Measurements from ENCODE around the gene VPS11.
"Not testable (repeated sequence)": the region's sequence is repeated elsewhere in the genome, so short reads cannot be mapped to it uniquely, and the experiment has no call there.

Gene VPS11

GRCh38 chr11:119029069-119029339 lies 38.6 kb upstream of the VPS11 start:
- peak overlapping the region; percentile 82; the same call in 1 of the 2 replicates for H3K9ac ChIP-seq (ENCODE audit: low read depth, low read length)
- peaks cover 16% of the 10 kb centered on the region; the same call in 1 of the 2 replicates for H3K4me1 ChIP-seq (ENCODE audit: insufficient read depth, low read length)
- H3K9me3 ChIP-seq (ENCODE audit: control insufficient read depth, insufficient read depth, low read length), result no peaks in the 10 kb centered on the region
- H3K36me3 ChIP-seq (ENCODE audit: insufficient read depth, low read length), result peaks cover 11% of the 10 kb centered on the region

GRCh38 chr11:119029340-119030028 lies 38.1 kb upstream of the VPS11 start:
- peaks cover 11% of the 10 kb centered on the region for H3K36me3 ChIP-seq (ENCODE audit: insufficient read depth, low read length)
- H3K9ac ChIP-seq (ENCODE audit: low read depth, low read length), result peak overlapping the region; percentile 82
- H3K9me3 ChIP-seq (ENCODE audit: control insufficient read depth, insufficient read depth, low read length), result no peaks in the 10 kb centered on the region
- peaks cover 15% of the 10 kb centered on the region; the same call in 1 of the 2 replicates for H3K4me1 ChIP-seq (ENCODE audit: insufficient read depth, low read length)

GRCh38 chr11:119030029-119030328 lies 37.6 kb upstream of the VPS11 start:
- Histone ChIP-seq H3K4me1 (ENCODE audit: insufficient read depth, low read length) (peaks cover 12% of the 10 kb centered on the region; the same call in 1 of the 2 replicates), H3K9me3 (ENCODE audit: control insufficient read depth, insufficient read depth, low read length) (no peaks in the 10 kb centered on the region), H3K36me3 (ENCODE audit: insufficient read depth, low read length) (peaks cover 11% of the 10 kb centered on the region), H3K9ac (ENCODE audit: low read depth, low read length) (peak overlapping the region; percentile 82)

GRCh38 chr11:119030329-119031047 lies 37.1 kb upstream of the VPS11 start, which contains the start of gene SLC37A4:
Gene SLC37A4 (minus strand): TSS chr11:119030877.
- Histone ChIP-seq H3K36me3 (ENCODE audit: insufficient read depth, low read length) (peaks cover 8% of the 10 kb centered on the region), H3K9ac (ENCODE audit: low read depth, low read length) (peak within 1 kb of the TSS; percentile 82)

GRCh38 chr11:119031912-119032280 lies 35.7 kb upstream of the VPS11 start:
- Histone ChIP-seq H3K4me1 (ENCODE audit: insufficient read depth, low read length) (peaks cover 12% of the 10 kb centered on the region; the same call in 1 of the 2 replicates), H3K9me3 (ENCODE audit: control insufficient read depth, insufficient read depth, low read length) (no peaks in the 10 kb centered on the region), H3K9ac (ENCODE audit: low read depth, low read length) (no peak overlapping the region), H3K36me3 (ENCODE audit: insufficient read depth, low read length) (peaks cover 3% of the 10 kb centered on the region; the same call in 1 of the 2 replicates)

More at GRCh38 chr11:119030329-119031047, 37.1 kb upstream of the VPS11 start, which contains the start of gene SLC37A4:
- peaks cover 12% of the 10 kb centered on the region; the same call in 1 of the 2 replicates for H3K4me1 ChIP-seq (ENCODE audit: insufficient read depth, low read length)
- no peaks in the 10 kb centered on the region for H3K9me3 ChIP-seq (ENCODE audit: control insufficient read depth, insufficient read depth, low read length)

- not testable (repeated sequence) for H3K9me3 ChIP-seq (ENCODE audit: control insufficient read depth, insufficient read depth, low read length); H3K4me1 ChIP-seq (ENCODE audit: insufficient read depth, low read length); H3K9ac ChIP-seq (ENCODE audit: low read depth, low read length); H3K36me3 ChIP-seq (ENCODE audit: insufficient read depth, low read length)
These were observed 34.2 kb upstream of the VPS11 start for GRCh38 chr11:119033421-119033820.

- Histone ChIP-seq H3K9ac (ENCODE audit: low read depth, low read length) (no peak overlapping the region), H3K9me3 (ENCODE audit: control insufficient read depth, insufficient read depth, low read length) (no peaks in the 10 kb centered on the region), H3K4me1 (ENCODE audit: insufficient read depth, low read length) (peaks cover 7% of the 10 kb centered on the region; the same call in 1 of the 2 replicates), H3K36me3 (ENCODE audit: insufficient read depth, low read length) (no peaks in the 10 kb centered on the region)
These were observed 32.8 kb upstream of the VPS11 start for GRCh38 chr11:119034813-119035212.

- Histone ChIP-seq H3K4me1 (ENCODE audit: insufficient read depth, low read length) (peaks cover 10% of the 10 kb centered on the region), H3K36me3 (ENCODE audit: insufficient read depth, low read length) (no peaks in the 10 kb centered on the region), H3K9me3 (ENCODE audit: control insufficient read depth, insufficient read depth, low read length) (no peaks in the 10 kb centered on the region), H3K9ac (ENCODE audit: low read depth, low read length) (no peak overlapping the region)
These were observed 28.7 kb upstream of the VPS11 start for GRCh38 chr11:119038884-119039283.

GRCh38 chr11:119039471-119039870 lies 28.1 kb upstream of the VPS11 start:
- not testable (repeated sequence) for H3K9me3 ChIP-seq (ENCODE audit: control insufficient read depth, insufficient read depth, low read length)

GRCh38 chr11:119041821-119042514 lies 25.6 kb upstream of the VPS11 start:
- H3K4me1 ChIP-seq (ENCODE audit: insufficient read depth, low read length), result peaks cover 10% of the 10 kb centered on the region
- H3K9me3 ChIP-seq (ENCODE audit: control insufficient read depth, insufficient read depth, low read length), result no peaks in the 10 kb centered on the region
- H3K36me3 ChIP-seq (ENCODE audit: insufficient read depth, low read length), result peaks cover 6% of the 10 kb centered on the region; the same call in 1 of the 2 replicates
- no peak overlapping the region for H3K9ac ChIP-seq (ENCODE audit: low read depth, low read length)

More at GRCh38 chr11:119039471-119039870, 28.1 kb upstream of the VPS11 start:
- not testable (repeated sequence) for H3K9ac ChIP-seq (ENCODE audit: low read depth, low read length); H3K36me3 ChIP-seq (ENCODE audit: insufficient read depth, low read length)
- H3K4me1 ChIP-seq (ENCODE audit: insufficient read depth, low read length), result peaks cover 10% of the 10 kb centered on the region

- H3K9me3 ChIP-seq (ENCODE audit: control insufficient read depth, insufficient read depth, low read length), result no peaks in the 10 kb centered on the region
- H3K36me3 ChIP-seq (ENCODE audit: insufficient read depth, low read length), result peaks cover 11% of the 10 kb centered on the region
- no peak overlapping the region for H3K9ac ChIP-seq (ENCODE audit: low read depth, low read length)
- H3K4me1 ChIP-seq (ENCODE audit: insufficient read depth, low read length), result peaks cover 10% of the 10 kb centered on the region
These were observed 24.7 kb upstream of the VPS11 start for GRCh38 chr11:119042927-119043326.

GRCh38 chr11:119044708-119045107 lies 22.9 kb upstream of the VPS11 start:
- Histone ChIP-seq H3K4me1 (ENCODE audit: insufficient read depth, low read length) (peaks cover 4% of the 10 kb centered on the region; the same call in 1 of the 2 replicates), H3K9ac (ENCODE audit: low read depth, low read length) (no peak overlapping the region), H3K9me3 (ENCODE audit: control insufficient read depth, insufficient read depth, low read length) (no peaks in the 10 kb centered on the region), H3K36me3 (ENCODE audit: insufficient read depth, low read length) (peaks cover 27% of the 10 kb centered on the region)

GRCh38 chr11:119046489-119046888 lies 21.1 kb upstream of the VPS11 start:
- Histone ChIP-seq H3K36me3 (ENCODE audit: insufficient read depth, low read length) (peaks cover 40% of the 10 kb centered on the region), H3K4me1 (ENCODE audit: insufficient read depth, low read length) (no peaks in the 10 kb centered on the region; the same call in 1 of the 2 replicates), H3K9ac (ENCODE audit: low read depth, low read length) (no peak overlapping the region), H3K9me3 (ENCODE audit: control insufficient read depth, insufficient read depth, low read length) (no peaks in the 10 kb centered on the region)

GRCh38 chr11:119047205-119047604 lies 20.4 kb upstream of the VPS11 start:
- peaks cover 40% of the 10 kb centered on the region for H3K36me3 ChIP-seq (ENCODE audit: insufficient read depth, low read length)

More at GRCh38 chr11:119047205-119047604, 20.4 kb upstream of the VPS11 start:
- H3K4me1 ChIP-seq (ENCODE audit: insufficient read depth, low read length), result no peaks in the 10 kb centered on the region
- no peaks in the 10 kb centered on the region for H3K9me3 ChIP-seq (ENCODE audit: control insufficient read depth, insufficient read depth, low read length)
- no peak overlapping the region for H3K9ac ChIP-seq (ENCODE audit: low read depth, low read length)

Data from ES-I3 (cell line).